OCI-LY7 (cell line): ENCODE data around the gene MYO18B. TPM values are rescaled to one million over a fixed set of nuclear protein-coding genes. Genes with fewer than 3 reads are reported as not detected.

Experiments
- BruUV-seq: library from RNA; stranded (reverse); fragments of 400-500 nt; replicated peaks from 2 replicates; lab custom pipeline; 2021; lab: Mats Ljungman, UMichigan
- CTCF ChIA-PET: fragments of 300-600 bp; sonication (Branson Sonifier 250); formaldehyde crosslinking; loops from one replicate; lab custom pipeline; 2022; ENCODE audit warnings: antibody characterized with exemption; ENCODE audit not compliant: unreplicated experiment; lab: Charles Lee
- POLR2A ChIA-PET: fragments of 300-600 bp; sonication (Branson Sonifier 250); formaldehyde crosslinking; loops from one replicate; lab custom pipeline; 2022; ENCODE audit warnings: antibody characterized with exemption; lab: Charles Lee
- DNase-seq: peaks from one replicate; pipeline ENCODE4 v3.0.0-alpha.2; 2015; ENCODE audit warnings: low spot score
- H2AFZ ChIP-seq: fragments of 200-600 bp; sonication (generic), shearing (Covaris generic); 2 replicates; pipeline ENCODE4 v1.6.1; 2014; ENCODE audit warnings: mild to moderate bottlenecking, antibody characterized with exemption, low read length, moderate library complexity
- H3K27ac ChIP-seq: fragments of 200-600 bp; sonication (generic); 2 replicates; pipeline ENCODE4 v1.5.1; 2014; ENCODE audit warnings: mixed run types, low read depth, mild to moderate bottlenecking, moderate library complexity, low read length, inconsistent platforms; ENCODE audit not compliant: poor library complexity, severe bottlenecking
- H3K36me3 ChIP-seq: fragments of 200-600 bp; sonication (generic); 2 replicates; pipeline ENCODE4 v1.6.1; 2014; ENCODE audit warnings: mild to moderate bottlenecking, antibody characterized with exemption, low read length, moderate library complexity, mixed read lengths; ENCODE audit not compliant: insufficient read depth
- H3K4me1 ChIP-seq: fragments of 200-600 bp; sonication (generic); 2 replicates; pipeline ENCODE4 v1.5.1; 2014; ENCODE audit warnings: mild to moderate bottlenecking, low read length; ENCODE audit not compliant: insufficient read depth, poor library complexity, severe bottlenecking
- H3K4me2 ChIP-seq: fragments of 200-600 bp; sonication (generic); 2 replicates; pipeline ENCODE4 v1.6.1; 2014; ENCODE audit warnings: mild to moderate bottlenecking, low read length
- H3K4me3 ChIP-seq: fragments of 200-600 bp; sonication (generic); 2 replicates; pipeline ENCODE4 v1.5.1; 2014; ENCODE audit warnings: mild to moderate bottlenecking, low read depth, low read length; ENCODE audit not compliant: poor library complexity, severe bottlenecking
- H3K79me2 ChIP-seq: fragments of 200-600 bp; sonication (generic); 2 replicates; pipeline ENCODE4 v1.6.1; 2016; ENCODE audit warnings: low read depth, mild to moderate bottlenecking, low read length, moderate library complexity, mixed read lengths; ENCODE audit not compliant: insufficient read depth
- H3K9me2 ChIP-seq: fragments of 200-600 bp; sonication (generic); 2 replicates; pipeline ENCODE4 v1.6.1; 2016; ENCODE audit warnings: mild to moderate bottlenecking, low read length, mixed read lengths; ENCODE audit not compliant: insufficient read depth
- H3K9me3 ChIP-seq: fragments of 200-600 bp; sonication (generic); 2 replicates; pipeline ENCODE4 v1.6.1; 2014; ENCODE audit warnings: mild to moderate bottlenecking, mixed run types, low read length, mixed read lengths
- H4K20me1 ChIP-seq: fragments of 200-600 bp; sonication (generic); 2 replicates; pipeline ENCODE4 v1.6.1; 2014; ENCODE audit warnings: mild to moderate bottlenecking, antibody characterized with exemption, low read length, moderate library complexity, mixed read lengths; ENCODE audit not compliant: insufficient read depth
- EZH2phosphoT487 ChIP-seq: fragments of 200-600 bp; sonication (generic); IDR thresholded peaks from 2 replicates; pipeline ENCODE4 v1.6.1; 2018; ENCODE audit warnings: low read depth, borderline replicate concordance, mild to moderate bottlenecking, mixed run types, antibody characterized with exemption, low read length, moderate library complexity, mixed read lengths
- intact Hi-C: fragments of 100-400 bp; cut with micrococcal nuclease; formaldehyde crosslinking; loops from one replicate; pipeline ENCODE4 v1.10.0; 2022; ENCODE audit not compliant: unreplicated experiment
- total RNA-seq, 2 experiments: library from RNA; depleted of rRNA in 1 of 2; stranded (reverse); fragments of >200 nt in 1 of 2; shearing (Covaris generic) in 1 of 2; gene quantifications; 2 replicates each; pipeline ENCODE4 v1.2.3, GENCODE V29; 2014 to 2022
- TF ChIP-seq, protein P1 (sequence below): fragments of 200-600 bp; sonication (generic); conservative IDR thresholded peaks from 2 replicates; pipeline ENCODE4 v1.5.1; 2014; ENCODE audit warnings: mild to moderate bottlenecking, antibody characterized with exemption, low read length, moderate library complexity, mixed read lengths

The MYO18B gene
- total RNA-seq, 2 experiments from 2014 or later: not detected

DNA sequence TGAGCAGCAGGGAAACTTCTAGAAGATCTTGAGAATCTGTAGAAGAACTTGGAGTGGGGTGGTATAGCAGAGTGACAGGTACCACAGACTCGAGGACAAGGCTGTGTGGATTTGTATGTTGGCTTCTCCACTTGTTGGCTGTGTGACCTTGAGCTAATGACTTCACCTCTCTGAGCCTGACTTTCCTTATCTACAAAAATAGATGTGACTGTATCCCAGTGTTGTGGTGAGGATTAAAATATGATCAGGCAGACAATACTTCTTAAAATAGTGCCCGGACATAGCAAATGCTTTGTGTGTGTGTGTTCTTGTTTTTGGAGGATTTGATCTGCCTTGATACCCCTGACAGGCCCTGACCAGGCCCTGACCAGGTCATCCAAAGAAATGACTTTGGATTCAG, 40.8 kb downstream of the MYO18B start:
- no peaks in the 10 kb centered on the region for H4K20me1 ChIP-seq
- no peak for DNase-seq
- no TSS peak for BruUV-seq
- no peak overlapping the region for H3K4me3 ChIP-seq
- no peaks in the 10 kb centered on the region for H3K4me1 ChIP-seq
- POLR2A ChIA-PET: no interaction called here
- no peak overlapping the region for H3K4me2 ChIP-seq
- H3K36me3 ChIP-seq: no peaks in the 10 kb centered on the region
- TF ChIP-seq EZH2phosphoT487: no peak
- TF ChIP-seq, protein P1, sequence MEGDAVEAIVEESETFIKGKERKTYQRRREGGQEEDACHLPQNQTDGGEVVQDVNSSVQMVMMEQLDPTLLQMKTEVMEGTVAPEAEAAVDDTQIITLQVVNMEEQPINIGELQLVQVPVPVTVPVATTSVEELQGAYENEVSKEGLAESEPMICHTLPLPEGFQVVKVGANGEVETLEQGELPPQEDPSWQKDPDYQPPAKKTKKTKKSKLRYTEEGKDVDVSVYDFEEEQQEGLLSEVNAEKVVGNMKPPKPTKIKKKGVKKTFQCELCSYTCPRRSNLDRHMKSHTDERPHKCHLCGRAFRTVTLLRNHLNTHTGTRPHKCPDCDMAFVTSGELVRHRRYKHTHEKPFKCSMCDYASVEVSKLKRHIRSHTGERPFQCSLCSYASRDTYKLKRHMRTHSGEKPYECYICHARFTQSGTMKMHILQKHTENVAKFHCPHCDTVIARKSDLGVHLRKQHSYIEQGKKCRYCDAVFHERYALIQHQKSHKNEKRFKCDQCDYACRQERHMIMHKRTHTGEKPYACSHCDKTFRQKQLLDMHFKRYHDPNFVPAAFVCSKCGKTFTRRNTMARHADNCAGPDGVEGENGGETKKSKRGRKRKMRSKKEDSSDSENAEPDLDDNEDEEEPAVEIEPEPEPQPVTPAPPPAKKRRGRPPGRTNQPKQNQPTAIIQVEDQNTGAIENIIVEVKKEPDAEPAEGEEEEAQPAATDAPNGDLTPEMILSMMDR: no peak
- H2AFZ ChIP-seq: no peak overlapping the region
- H3K9me2 ChIP-seq: no peaks in the 10 kb centered on the region
- CTCF ChIA-PET: no interaction called here
- H3K79me2 ChIP-seq: no peaks in the 10 kb centered on the region
- no peaks in the 10 kb centered on the region for H3K9me3 ChIP-seq
- no peak overlapping the region for H3K27ac ChIP-seq
- intact Hi-C loops: no loop called here

DNA sequence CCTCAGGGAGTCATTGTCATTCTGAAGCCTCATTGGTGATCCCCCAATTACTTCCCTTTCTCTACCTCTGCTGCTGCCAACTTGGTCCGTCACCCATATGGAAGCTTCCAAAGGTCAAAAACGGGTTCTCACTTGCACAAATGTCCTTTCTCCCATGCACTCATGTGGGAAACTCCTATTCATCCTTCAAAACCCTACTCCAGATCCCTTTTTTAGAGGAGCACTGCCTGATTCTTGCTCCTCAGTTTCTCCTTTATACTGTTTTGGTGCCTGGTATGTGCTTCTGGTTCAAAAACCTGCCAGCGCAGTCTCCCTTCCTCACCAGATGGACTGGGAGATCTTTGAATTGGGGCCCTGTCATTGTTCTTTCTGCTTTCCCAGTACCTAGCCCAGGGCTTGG, 41.9 kb downstream of the MYO18B start:
- intact Hi-C loops: no loop called here
- Histone ChIP-seq H3K9me2 (no peaks in the 10 kb centered on the region), H3K4me2 (no peak overlapping the region), H3K27ac (no peak overlapping the region), H3K36me3 (no peaks in the 10 kb centered on the region), H3K4me1 (no peaks in the 10 kb centered on the region), H3K4me3 (no peak overlapping the region), H4K20me1 (no peaks in the 10 kb centered on the region), H3K79me2 (no peaks in the 10 kb centered on the region), H2AFZ (no peak overlapping the region), H3K9me3 (no peaks in the 10 kb centered on the region)
- ChIA-PET CTCF (no interaction called here), POLR2A (no interaction called here)
- BruUV-seq: no TSS peak
- no peak for DNase-seq
- TF ChIP-seq, protein P1: no peak
- no peak for TF ChIP-seq EZH2phosphoT487

DNA sequence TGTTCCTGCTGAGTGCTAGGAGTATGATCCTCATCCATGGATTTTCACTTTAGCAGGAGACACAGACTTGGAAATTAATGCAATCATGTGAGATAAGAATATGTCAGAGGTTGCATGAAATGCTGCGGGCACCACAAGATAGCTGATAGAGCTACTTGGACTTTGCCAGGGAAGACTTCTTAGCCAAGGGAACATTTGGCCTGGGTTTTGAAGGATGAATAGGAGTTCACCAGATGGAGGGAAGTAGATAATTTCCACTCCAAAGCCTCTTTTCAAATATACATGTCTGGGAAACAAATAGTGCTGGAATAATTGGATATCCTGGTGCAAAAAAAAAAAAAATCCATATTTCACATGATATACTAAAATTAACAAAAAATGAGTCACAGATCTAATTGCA, 44.2 kb downstream of the MYO18B start:
- ChIA-PET POLR2A (no interaction called here), CTCF (no interaction called here)
- TF ChIP-seq, protein P1: no peak
- no peak for TF ChIP-seq EZH2phosphoT487
- no peak overlapping the region for H2AFZ ChIP-seq
- no peaks in the 10 kb centered on the region for H4K20me1 ChIP-seq
- BruUV-seq: no TSS peak
- no peaks in the 10 kb centered on the region for H3K79me2 ChIP-seq
- H3K27ac ChIP-seq: no peak overlapping the region
- no peaks in the 10 kb centered on the region for H3K4me1 ChIP-seq
- no peaks in the 10 kb centered on the region for H3K36me3 ChIP-seq
- no peaks in the 10 kb centered on the region for H3K9me3 ChIP-seq
- no peaks in the 10 kb centered on the region for H3K9me2 ChIP-seq
- DNase-seq: no peak
- intact Hi-C loops: no loop called here
- no peak overlapping the region for H3K4me2 ChIP-seq
- no peak overlapping the region for H3K4me3 ChIP-seq
